Activated CD8-positive, alpha-beta T cell treated with anti-CD3 and anti-CD28 coated beads for 36 hours (primary cell): ENCODE data around the gene PCDHGB4. TPM values are rescaled to one million over a fixed set of nuclear protein-coding genes. Genes with fewer than 3 reads are reported as not detected.

Experiments used
- ATAC-seq: fragments of 200-7000 bp; cut with Tn5 transposase; one replicate; pipeline ENCODE4 v1.10.0; 2021; ENCODE audit warnings: mild to moderate bottlenecking, moderate library complexity
- CTCF ChIA-PET: fragments of 350-600 bp; sonication (Branson Sonifier 250); formaldehyde crosslinking; loops from one replicate; lab custom pipeline; 2021; ENCODE audit warnings: antibody characterized with exemption; lab: Charles Lee
- POLR2A ChIA-PET: fragments of 350-600 bp; sonication (Branson Sonifier 250); formaldehyde crosslinking; loops from one replicate; lab custom pipeline; 2021; ENCODE audit warnings: antibody characterized with exemption; lab: Charles Lee
- DNase-seq: peaks from one replicate; pipeline ENCODE4 v3.0.0-alpha.2; 2020
- H3K27ac Mint-ChIP-seq: one replicate; pipeline ENCODE4 v1.8.0; 2021; ENCODE audit warnings: mild to moderate bottlenecking, mixed read lengths
- H3K27me3 Mint-ChIP-seq: one replicate; pipeline ENCODE4 v1.8.0; 2021; ENCODE audit warnings: mixed read lengths
- H3K36me3 Mint-ChIP-seq: one replicate; pipeline ENCODE4 v1.8.0; 2021; ENCODE audit warnings: low read depth, mixed read lengths
- H3K4me1 Mint-ChIP-seq: one replicate; pipeline ENCODE4 v1.8.0; 2021; ENCODE audit warnings: low read depth, mixed read lengths
- H3K4me3 Mint-ChIP-seq: one replicate; pipeline ENCODE4 v1.8.0; 2021; ENCODE audit warnings: mild to moderate bottlenecking, moderate library complexity, mixed read lengths
- H3K9me3 Mint-ChIP-seq: one replicate; pipeline ENCODE4 v1.8.0; 2021; ENCODE audit warnings: mixed read lengths
- CTCF ChIP-seq: fragments of 200-600 bp; IDR thresholded peaks from one replicate; pipeline ENCODE4 v1.8.0; 2022; ENCODE audit warnings: antibody characterized with exemption, mild to moderate bottlenecking
- intact Hi-C: fragments of 100-400 bp; cut with micrococcal nuclease; formaldehyde crosslinking; loops from one replicate; pipeline ENCODE4 v1.10.0; 2022
- total RNA-seq, 2 experiments: library from RNA; stranded (reverse); gene quantifications; one replicate each; pipeline ENCODE4 v1.2.3, GENCODE V29; 2021

The PCDHGB4 gene
- total RNA-seq, 2 experiments from 2014 or later: not detected

DNA sequence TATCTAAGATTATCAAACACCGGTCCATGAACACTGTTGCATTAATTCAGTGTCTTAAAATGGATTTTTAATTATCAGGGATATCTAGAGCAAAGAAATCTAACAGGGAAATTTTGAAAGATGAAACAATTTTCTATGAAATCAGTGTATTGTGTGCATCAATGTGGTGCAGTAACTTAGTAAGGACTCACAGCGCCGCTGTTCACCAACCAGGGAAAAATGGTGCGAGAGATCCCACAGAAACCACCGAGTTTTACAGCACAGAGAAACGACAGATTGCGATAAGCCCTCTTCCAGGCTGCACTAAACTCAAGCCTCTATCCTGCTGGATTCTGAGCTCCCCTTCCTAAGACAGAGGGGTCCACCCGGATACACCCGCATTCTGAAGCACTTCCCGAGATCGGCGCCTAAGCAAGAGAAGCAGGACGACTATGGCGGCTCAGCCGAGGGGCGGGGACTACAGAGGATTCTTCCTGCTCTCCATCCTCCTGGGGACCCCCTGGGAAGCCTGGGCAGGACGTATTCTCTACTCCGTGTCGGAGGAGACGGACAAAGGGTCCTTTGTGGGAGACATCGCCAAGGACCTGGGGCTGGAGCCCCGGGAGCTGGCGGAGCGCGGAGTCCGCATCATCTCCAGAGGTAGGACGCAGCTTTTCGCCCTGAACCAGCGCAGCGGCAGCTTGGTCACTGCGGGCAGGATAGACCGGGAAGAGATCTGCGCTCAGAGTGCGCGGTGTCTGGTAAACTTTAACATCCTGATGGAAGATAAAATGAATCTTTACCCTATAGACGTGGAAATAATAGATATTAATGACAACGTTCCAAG is 4.8 kb upstream of the PCDHGB4 start, which contains the start of gene PCDHGA7:
PCDHGA7 (plus strand) TSS at position 274 of the 826 bp plus-strand sequence; CDS start at position 432, 158 bp downstream.
- CTCF ChIA-PET: interaction anchor here (0.8 kb wide), 1 partner anchor 14 kb away, joined by 3 read pairs; no protein-coding TSS in a partner anchor
- Mint-ChIP-seq H3K9me3 (peaks cover 20% of the 10 kb centered on the region), H3K27ac (no peak within 1 kb of the TSS), H3K36me3 (peaks cover 7% of the 10 kb centered on the region), H3K27me3 (peaks cover 60% of the 10 kb centered on the region), H3K4me1 (no peaks in the 10 kb centered on the region), H3K4me3 (no peak within 1 kb of the TSS)
- no peak for DNase-seq
- no peak for ATAC-seq
- no peak for TF ChIP-seq CTCF
- intact Hi-C loops: no loop called here
- POLR2A ChIA-PET: no interaction called here

- peaks cover 62% of the 10 kb centered on the region for H3K27me3 Mint-ChIP-seq
- TF ChIP-seq CTCF: no peak
- peaks cover 7% of the 10 kb centered on the region for H3K36me3 Mint-ChIP-seq
- no peak overlapping the region for H3K27ac Mint-ChIP-seq
- H3K4me1 Mint-ChIP-seq: no peaks in the 10 kb centered on the region
- ChIA-PET POLR2A (no interaction called here), CTCF (interaction anchor here (0.8 kb wide), 1 partner anchor 13 kb away, joined by 3 read pairs; no protein-coding TSS in a partner anchor)
- intact Hi-C loops: no loop called here
- ATAC-seq (no peak), DNase-seq (no peak)
- H3K9me3 Mint-ChIP-seq: peaks cover 22% of the 10 kb centered on the region
- H3K4me3 Mint-ChIP-seq: no peak overlapping the region
Observed at GRCh38 chr5:141383345-141383744, 4.2 kb upstream of the PCDHGB4 start.

DNA sequence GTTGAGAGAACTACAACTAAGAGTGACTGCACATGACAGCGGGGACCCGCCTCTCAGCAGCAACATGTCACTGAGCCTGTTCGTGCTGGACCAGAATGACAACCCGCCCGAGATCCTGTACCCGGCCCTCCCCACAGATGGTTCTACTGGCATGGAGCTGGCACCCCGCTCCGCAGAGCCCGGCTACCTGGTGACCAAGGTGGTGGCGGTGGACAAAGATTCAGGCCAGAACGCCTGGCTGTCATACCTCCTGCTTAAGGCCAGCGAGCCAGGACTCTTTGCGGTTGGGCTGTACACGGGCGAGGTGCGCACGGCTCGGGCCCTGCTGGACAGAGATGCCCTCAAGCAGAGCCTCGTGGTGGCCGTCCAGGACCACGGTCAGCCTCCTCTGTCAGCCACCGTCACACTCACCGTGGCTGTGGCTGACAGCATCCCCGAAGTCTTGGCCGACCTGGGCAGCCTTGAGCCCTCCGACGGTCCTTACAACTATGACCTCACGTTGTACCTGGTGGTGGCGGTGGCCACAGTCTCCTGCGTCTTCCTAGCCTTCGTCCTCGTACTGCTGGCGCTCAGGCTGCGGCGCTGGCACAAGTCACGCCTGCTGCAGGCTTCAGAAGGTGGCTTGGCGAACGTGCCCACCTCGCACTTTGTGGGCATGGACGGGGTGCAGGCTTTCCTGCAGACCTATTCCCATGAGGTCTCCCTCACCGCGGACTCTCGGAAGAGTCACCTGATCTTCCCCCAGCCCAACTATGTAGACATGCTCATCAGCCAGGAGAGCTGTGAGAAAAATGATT is 2.8 kb upstream of the PCDHGB4 start:
- Mint-ChIP-seq H3K27ac (no peak overlapping the region), H3K9me3 (peaks cover 31% of the 10 kb centered on the region), H3K4me1 (peaks cover 2% of the 10 kb centered on the region), H3K27me3 (peaks cover 68% of the 10 kb centered on the region), H3K36me3 (peaks cover 11% of the 10 kb centered on the region), H3K4me3 (no peak overlapping the region)
- ATAC-seq (no peak), DNase-seq (no peak)
- intact Hi-C loops: no loop called here
- no peak for TF ChIP-seq CTCF
- CTCF ChIA-PET: no interaction called here
- POLR2A ChIA-PET: no interaction called here

DNA sequence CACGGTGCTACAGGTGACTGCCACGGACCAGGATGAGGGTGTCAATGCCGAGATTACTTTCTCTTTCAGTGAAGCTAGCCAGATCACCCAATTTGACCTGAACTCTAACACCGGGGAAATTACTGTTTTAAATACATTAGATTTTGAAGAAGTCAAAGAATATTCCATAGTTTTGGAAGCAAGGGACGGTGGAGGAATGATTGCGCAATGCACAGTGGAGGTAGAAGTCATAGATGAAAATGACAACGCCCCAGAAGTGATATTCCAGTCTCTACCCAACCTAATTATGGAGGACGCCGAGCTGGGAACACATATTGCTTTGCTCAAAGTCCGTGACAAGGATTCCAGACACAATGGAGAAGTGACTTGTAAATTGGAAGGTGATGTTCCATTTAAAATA is 1.2 kb downstream of the PCDHGB4 start:
- DNase-seq (no peak), ATAC-seq (no peak)
- Mint-ChIP-seq H3K4me3 (no peak overlapping the region), H3K27me3 (peaks cover 68% of the 10 kb centered on the region), H3K27ac (no peak overlapping the region), H3K9me3 (peaks cover 36% of the 10 kb centered on the region), H3K36me3 (peaks cover 17% of the 10 kb centered on the region), H3K4me1 (peaks cover 2% of the 10 kb centered on the region)
- CTCF ChIA-PET: interaction anchor here (0.8 to 1.5 kb wide), 3 partner anchors 19 to 123 kb away, joined by 3 to 5 read pairs (median 4); partner anchors contain the start of genes PCDHGA11 and PCDHGB3
- intact Hi-C loops: no loop called here
- POLR2A ChIA-PET: no interaction called here
- no peak for TF ChIP-seq CTCF
